ENCODE measurements around the gene ZNF83. TPM values are rescaled to one million over a fixed set of nuclear protein-coding genes. Genes with fewer than 3 reads are reported as not detected.
"Not testable (repeated sequence)": the region's sequence is repeated elsewhere in the genome, so short reads cannot be mapped to it uniquely, and the experiment has no call there.

The ZNF83 gene
- 10 to 100 TPM; 25.3 to 25.9 TPM for total RNA-seq

DNA sequence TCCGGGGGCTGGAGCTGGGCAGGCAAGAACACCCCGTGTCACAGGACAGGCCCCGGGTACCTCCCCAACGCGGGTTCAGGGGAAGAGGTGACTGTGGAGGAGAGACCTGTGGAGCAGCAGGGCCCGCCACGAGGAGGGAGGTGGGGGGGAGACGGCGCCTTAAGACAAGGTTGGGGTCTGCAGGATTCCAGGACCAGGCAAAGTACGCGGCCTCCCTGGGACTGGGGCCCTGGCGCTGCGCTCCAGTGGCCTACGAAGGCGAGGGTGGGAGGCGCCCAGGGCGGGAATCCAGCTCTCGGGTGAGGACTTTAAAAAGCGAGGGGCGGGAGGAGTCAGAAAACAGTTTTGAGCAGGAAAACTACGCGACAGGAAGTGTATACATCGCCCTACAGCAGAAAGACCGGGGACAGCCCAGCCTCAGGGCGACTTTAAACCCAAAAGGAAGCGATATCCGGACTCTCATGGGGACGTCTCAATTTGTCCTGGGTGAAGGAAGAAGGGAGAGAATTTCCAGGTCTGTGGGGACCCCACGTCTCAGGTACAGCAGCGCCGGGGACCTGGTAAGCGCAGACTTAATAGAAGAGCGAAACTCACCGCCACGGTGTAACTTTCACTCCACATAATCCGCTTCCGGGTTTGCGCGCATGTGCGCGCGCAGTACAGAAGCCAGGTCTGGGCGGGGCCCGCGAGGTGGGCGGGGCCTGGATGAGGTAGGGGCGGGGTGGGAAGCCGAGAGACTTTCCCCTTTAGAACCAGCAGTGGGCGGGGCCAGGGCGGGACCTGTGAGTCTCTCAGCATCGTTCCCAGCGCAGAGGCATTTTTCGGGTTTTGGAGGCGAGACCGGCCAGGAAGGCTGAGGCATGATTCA is at the start of gene ZNF83:
ZNF83 (minus strand) TSS at position 638 of the 868 bp plus-strand sequence.
- POLR2A ChIA-PET = interaction anchor here (0.8 kb wide), 1 partner anchor 16 kb away, joined by 3 read pairs; no protein-coding TSS in a partner anchor
- CTCF ChIA-PET = no interaction called here

DNA sequence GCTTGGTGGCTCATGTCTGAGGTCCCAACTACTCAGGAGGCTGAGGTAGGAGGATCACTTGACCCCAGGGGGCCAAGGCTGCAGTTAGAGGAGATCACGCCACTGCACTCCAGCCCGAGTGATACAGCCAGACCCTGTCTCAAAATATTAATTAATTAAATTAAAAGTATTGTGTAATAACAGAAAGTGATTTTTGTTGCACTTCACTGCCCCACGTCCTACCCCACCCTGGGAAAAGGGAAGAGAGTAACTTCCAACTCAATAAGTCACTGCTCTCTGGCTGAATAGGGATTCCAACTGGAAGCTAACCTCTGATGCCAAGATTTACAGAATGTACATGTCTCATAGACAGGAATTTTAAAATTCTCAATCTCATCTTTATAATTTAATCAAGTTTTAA is 49.5 kb upstream of the ZNF83 start:
- CTCF ChIA-PET = no interaction called here
- POLR2A ChIA-PET = no interaction called here

DNA sequence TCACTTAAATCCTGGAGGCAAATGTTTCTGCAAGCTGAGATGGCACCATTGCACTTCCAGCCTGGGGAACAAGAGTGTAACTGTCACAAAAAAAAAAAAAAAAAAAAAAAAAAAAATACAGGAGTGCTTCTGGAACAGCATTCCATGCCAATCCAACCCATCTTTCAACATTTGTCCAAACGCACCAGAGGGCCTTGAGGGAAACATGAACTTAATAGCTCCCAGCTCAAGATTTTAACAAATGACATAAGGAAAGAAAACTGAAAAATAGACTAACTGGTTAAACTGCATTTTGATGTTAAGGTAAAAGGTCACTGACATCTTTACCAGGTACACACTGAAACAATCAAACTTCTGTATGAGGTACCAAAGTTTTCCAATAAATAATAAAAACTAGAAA is 47.7 kb upstream of the ZNF83 start:
- POLR2A ChIA-PET = no interaction called here
- CTCF ChIA-PET = no interaction called here

DNA sequence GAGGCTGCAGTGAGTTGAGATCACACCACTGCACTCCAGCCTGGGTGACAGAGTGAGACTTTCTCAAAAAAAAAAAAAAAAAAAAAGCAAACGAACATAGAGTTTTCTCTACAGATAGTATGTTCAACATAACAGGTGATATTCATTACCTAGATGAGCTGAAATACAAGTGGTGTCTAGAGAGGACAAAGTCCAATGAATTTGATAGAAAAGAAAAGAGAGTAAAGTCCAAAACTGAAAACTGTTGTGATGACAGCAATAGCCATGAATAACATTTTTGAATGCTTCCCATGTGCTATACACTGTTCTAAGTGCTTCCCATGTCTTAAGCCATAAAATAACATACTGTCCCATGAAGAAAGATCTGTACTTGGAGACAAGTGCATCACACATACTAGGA is 43.1 kb upstream of the ZNF83 start:
- POLR2A ChIA-PET, CTCF ChIA-PET: not testable (repeated sequence)

DNA sequence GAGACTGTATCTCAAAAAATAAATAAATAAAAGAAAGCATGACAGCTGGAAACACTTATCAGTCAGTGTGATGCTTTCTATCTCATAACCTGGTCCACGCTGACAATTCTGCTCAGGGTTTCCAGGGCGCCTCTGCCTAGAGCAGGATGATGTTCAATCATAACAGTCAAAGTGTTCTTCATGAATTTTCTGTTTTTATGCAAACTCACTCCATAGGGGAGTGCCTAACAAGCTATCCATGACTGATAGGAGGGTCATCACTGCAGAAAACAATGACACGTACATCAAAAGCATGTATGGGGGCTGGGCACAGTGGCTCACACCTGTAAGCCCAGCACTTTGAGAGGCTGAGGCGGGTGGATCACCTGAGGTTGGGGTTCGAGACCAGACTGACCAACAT is 41.4 kb upstream of the ZNF83 start:
- CTCF ChIA-PET = no interaction called here
- POLR2A ChIA-PET = no interaction called here

DNA sequence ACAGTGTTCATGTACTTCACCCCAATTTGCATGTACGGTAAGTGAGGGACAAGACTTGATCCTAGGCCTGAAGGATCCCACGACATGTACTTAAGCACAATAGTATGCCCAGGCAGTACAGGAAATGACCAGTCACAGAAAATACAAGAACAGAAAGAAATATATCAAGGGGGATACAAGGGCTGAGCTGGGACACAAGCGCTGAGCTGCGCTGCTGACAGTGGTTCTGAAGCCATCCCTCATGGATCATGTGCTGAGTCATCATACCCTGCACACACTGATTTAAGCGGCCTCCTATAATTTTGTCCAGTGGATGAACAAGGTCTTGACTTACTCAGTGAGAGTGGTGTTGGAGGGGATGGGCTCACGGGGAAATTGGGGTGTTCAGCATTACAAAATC is 37.1 kb upstream of the ZNF83 start:
- CTCF ChIA-PET, POLR2A ChIA-PET: not testable (repeated sequence)

DNA sequence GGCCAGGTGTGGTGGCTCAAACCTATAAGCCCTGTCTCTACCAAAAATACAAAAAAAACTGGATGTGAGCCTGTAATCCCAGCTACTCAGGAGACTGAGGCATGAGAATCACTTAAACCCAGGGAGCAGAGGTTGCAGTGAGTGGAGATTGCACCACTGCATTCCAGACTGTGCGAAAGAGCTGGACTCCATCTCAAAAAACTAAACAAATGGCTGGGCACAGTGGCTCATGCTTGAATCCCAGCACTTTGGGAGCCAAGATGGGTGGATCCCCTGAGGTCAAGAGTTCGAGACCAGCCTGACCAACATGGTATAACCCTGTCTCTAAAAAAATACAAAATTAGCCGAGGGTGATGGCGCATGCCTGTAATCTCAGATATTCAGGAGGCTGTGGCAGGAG is 34.9 kb upstream of the ZNF83 start:
- POLR2A ChIA-PET = no interaction called here
- CTCF ChIA-PET = no interaction called here

DNA sequence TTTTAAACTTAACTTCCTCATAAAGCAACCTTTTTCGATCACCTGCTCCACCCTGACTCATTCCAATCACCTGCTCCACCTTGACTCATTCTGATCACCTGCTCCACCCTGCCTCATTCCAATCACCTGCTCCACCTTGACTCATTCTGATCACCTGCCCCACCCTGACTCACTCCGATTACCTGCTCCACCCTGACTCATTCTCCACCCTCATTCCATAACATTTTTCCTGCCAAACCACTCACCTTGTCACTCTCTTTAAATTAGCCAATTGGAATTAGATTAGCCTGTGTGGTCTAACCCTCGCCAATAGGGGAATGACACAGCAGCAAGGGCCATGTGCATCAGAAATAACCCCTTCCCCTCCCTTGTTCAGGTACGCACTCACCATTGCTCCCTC is 31.9 kb upstream of the ZNF83 start:
- ChIA-PET POLR2A (no interaction called here), CTCF (no interaction called here)

DNA sequence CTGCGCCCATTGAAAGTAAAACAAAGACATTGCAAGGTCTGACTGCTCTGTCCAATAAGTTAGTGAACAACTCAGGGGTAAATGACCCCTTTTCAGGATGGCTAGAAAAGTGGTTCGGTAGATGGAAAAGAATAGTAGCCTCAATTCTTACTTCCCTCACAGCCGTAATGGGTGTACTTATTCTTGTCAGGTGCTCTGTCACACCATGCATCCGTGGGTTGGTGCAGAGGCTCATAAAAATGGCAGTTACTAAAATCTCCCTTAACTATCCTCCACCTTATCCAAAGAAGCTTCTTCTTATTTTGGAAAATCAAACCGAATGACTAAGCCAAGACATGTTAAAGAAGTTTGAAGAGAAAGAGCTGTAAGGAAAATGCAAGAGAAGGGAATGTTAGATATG is 31.4 kb upstream of the ZNF83 start:
- CTCF ChIA-PET = no interaction called here
- POLR2A ChIA-PET = no interaction called here

DNA sequence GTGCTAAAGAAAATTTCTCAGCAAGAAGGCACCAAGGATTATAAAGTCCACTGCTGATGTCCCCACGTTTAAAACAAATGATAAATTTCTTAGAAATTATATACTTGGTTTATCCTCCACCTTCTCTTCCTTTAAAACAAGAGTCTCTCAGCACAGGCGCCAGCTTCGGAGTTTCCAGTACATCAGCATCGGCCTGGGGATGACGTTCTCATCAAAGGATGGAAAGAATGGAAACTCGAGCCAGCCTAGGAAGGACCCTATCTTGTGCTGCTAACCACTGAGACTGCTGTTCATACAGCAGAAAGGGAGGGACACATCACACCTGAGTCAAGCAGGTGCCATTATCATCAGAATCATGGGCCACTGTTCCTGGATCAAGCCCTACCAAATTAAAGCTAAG is 29.8 kb upstream of the ZNF83 start:
- CTCF ChIA-PET = no interaction called here
- POLR2A ChIA-PET = no interaction called here

DNA sequence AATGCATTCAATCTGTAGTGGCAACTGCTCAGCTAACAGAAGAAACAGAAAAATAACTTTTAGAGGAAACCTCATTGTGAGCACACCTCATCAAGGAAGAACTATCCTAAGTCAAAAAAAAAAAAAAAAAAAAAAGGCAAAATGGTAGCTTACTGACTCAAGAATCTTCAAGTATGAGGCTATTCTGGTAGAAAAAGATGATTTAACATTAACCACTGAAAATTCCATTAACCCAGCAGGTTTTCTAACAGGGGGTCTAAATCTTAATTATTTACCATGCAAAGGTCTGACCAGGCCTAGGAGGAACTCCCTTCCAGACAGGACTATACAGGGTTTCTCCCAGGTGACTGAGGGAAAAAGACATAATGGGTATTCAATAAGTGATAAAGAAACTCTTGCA is 28.4 kb upstream of the ZNF83 start:
- POLR2A ChIA-PET = no interaction called here
- CTCF ChIA-PET = no interaction called here

DNA sequence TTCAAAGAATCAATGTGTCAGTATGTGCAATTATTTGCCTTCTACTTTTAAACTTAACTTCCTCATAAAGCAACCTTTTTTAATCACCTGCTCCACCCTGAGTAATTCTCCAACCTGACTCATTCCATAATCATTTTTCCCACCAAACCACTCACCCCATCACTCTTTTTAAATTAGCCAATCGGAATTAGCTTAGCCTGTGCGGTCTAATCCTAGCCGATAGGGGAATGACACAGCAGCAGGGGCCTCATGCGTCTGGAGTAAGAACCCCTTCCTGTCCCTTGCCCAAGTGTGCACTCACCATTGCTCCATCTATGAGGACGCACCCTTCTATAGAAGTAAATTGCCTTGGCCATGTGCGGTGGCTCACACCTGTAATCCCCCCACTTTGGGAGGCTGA is 27.4 kb upstream of the ZNF83 start:
- ChIA-PET POLR2A (no interaction called here), CTCF (no interaction called here)

DNA sequence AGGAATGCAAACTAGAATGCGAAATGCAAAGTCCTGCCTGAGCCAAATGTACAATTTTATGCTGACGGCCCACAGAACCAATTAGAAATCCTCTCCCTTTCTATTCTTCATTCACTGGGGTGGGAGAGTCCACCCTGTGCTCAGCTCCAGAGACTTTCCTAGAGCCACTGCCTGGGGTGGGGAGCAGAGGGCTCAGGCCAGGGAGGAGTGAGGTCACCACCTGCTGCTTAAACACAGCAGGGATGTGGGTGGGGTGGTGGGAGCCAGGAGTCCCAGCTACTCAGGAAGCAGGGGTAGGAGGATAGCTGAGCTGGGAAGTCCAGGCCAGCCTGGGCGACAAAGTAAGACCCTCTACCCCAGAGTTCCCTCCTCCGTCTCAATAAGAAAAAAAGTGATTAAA is 26.9 kb upstream of the ZNF83 start:
- ChIA-PET CTCF (no interaction called here), POLR2A (no interaction called here)

DNA sequence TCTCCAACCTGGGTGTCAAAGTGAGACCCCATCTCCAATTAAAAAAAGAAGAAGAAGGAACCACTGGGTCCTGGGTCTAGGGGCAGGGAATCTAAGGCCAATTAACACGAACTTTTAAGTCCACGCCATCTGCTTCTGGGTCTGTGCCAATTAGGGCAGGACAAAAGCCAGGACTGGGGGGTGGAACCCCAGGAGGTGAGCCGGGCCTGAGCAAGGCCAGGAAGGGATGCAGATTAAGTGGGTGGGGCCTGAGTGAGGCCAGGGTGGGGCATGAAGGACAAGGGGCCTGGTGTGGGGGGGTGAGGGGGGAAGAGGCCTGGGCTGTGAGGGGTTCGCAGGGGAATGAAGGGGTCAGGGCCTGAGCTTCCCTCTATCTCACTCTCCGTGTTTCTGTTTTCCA is 26.3 kb upstream of the ZNF83 start:
- ChIA-PET POLR2A (no interaction called here), CTCF (no interaction called here)

DNA sequence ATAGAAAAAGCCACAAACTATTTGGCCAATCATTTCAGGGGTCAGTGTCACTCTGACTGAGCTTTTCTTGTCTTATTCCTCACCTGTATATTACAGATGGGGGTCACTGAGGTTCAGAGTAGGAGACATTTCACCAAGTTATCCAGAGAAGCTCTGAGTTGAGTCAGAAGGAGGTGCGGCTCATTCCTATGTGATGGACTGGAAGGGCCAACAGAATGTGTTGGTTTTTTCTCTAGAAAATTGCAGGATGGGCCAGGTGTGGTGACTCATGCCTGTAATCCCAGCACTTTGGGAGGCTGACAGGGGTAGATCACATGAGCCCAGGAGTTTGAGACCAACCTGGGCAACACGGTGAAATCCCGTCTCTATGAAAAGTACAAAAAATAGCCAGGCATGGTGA is 24.5 kb upstream of the ZNF83 start:
- POLR2A ChIA-PET = no interaction called here
- CTCF ChIA-PET = interaction anchor here (0.6 kb wide), 1 partner anchor 237 kb away, joined by 5 read pairs; no protein-coding TSS in a partner anchor

DNA sequence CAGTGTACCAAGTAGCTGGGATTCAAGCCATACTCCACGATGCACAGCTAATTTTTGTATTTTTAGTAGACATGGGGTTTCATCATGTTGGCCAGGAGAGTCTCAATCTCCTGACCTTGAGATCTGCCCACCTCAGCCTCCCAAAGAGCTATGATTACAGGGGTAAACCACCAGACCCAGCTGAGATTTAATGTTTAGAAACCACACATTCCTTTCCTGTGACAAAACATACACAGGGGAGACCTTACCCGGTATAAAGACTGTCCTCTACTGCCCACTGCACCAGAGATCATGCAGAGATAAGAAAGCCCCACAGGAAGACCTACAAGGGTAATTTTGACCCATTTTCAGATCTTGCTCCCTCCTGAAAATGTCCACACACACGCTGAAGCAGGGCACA is 22.8 kb upstream of the ZNF83 start:
- POLR2A ChIA-PET = no interaction called here
- CTCF ChIA-PET = no interaction called here

DNA sequence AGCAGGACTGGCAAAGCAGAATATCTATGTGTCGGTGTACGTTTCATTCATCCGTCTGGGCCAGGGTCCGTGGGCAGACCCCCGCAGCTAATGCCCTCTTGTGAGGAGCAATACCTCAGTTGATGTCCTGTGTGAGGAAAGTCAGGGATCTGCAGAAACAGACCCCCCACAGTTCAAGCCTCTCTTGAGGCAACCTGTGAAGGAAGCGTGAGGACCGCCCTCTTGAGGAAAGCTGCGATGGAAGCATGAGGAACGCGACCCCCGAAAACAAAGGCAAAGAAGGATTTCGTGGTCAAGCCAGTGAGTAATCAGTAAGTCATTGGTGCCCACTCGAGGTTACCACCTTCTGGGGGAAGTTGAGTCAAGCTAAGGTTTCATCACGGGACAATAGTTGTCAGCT is 20.9 kb upstream of the ZNF83 start:
- CTCF ChIA-PET = no interaction called here
- POLR2A ChIA-PET = no interaction called here

DNA sequence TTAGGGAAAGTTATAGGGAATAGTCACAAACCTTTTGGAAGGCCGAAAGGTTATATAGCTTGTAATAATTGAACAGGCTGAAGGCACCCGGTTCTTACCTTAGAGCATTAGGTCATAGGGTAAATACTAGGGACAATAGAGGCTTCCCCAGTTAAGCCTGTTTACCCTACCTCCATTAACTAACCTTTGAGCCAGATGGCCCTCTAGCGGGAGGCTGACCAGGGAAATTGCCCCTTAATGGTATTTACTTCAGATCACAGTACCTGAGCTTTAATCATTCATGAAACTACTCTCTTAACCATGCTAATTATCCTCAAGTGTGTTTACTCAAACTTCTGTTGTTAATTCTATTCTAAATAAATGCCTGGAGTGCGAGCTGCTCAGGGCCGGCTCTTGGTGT is 20.4 kb upstream of the ZNF83 start:
- CTCF ChIA-PET = no interaction called here
- POLR2A ChIA-PET = no interaction called here

DNA sequence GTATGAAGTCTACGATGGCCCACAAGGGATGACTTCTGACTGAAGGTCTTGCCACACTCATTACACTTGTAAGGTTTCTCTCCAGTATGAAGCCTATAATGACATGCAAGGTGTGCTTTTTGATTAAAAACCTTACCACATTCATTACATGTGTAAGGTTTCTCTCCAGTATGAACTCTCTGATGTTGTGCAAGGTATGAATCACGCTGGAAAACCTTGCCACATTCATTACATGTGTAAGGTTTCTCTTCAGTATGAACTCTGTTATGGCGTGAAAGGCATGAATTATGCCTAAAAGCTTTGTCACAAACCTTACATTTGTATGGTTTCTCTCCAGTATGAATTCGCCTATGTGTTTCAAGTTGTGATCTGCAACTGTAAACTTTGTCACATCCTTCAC is 15.0 kb upstream of the ZNF83 start:
- ChIA-PET POLR2A (no interaction called here), CTCF (no interaction called here)

DNA sequence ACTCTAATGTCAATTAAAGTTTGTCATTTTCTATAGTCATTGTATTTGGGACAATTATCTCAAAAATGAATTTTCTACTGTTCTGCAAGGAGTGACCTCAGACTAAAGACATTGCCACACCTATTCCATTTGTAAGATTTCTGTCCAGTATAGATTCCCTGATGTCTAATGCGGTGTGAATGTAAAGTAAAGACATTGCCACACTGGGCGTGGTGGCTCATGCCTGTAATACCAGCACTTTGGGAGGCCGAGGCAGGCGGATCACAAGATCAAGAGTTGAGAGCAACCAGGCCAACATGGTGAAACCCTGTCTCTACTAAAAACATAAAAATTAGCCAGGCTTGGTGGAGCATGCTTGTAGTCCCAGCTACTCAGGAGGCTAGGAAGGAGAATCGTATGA is 13.8 kb upstream of the ZNF83 start:
- CTCF ChIA-PET = no interaction called here

DNA sequence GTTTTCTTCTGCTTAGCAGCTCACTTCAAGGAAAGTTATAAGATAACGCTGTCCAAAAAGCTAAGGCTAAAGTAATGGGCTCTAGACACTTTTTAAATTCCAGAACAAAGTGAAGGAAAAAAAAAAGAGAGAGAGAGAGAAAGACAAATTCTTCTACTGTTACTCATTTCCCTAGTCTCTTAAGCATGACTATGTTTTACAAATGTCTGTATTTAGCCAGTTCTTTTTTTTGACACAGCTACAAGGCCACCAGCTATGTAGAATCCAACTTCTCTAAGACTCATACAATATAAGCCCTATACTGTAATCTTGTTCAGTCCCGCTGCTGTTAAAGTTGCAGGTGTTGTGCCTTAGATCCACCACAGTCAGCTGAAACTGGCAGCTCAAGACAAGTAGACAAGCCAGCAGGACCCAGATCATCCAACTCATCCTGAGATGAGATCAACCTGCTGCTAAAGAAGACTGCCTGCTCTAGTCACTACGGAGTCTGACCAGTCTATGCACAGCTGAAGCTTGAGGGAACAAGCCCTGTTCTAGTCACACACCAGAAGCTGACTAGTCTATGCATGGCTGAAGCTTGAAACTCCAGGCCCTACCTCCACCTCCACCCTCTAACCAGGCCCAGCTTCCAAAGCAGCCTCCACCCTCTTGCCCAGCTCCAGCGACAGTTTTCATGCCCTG is 10.3 kb upstream of the ZNF83 start:
- ChIA-PET POLR2A (no interaction called here), CTCF (no interaction called here)

More for the DNA sequence above, 13.8 kb upstream of the ZNF83 start:
- POLR2A ChIA-PET = no interaction called here

All from activated CD8-positive, alpha-beta memory T cell treated with anti-CD3 and anti-CD28 coated beads for 36 hours (primary cell).